ENCODE measurements around the gene LCN10.

LCN10 gene

DNA sequence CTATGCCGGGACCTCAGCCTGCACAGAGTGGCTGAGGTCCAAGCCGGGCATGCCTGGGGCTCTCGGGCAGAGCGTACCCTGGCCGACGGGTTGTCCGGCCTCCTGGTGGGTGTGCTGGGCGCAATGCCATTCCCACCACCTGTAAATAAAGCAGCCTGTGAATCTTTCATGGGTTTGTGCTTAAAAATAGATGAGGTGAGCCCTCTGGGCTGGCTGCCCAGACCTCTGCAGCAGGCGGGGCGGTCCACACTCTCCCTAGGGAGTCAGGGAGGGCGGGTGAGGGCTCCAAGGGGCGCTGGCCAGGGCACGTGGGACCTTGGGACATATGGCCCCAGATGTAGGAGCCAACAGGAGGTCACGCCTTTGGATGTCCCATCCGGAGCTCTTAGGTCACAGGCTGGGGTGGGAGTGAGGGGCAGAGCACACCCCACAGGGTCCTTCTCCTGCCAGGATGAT is 51.9 kb downstream of the LCN10 start:
- Histone ChIP-seq H3K4me3 (ENCODE audit: low read depth in 1 of 2, low read length in 2 of 2) (no peak overlapping the region), H3K9me3 (ENCODE audit: control insufficient read depth in 1 of 2, low read length in 2 of 2) (no peaks in the 10 kb centered on the region), H3K27ac (ENCODE audit: low read depth, low read length) (no peak overlapping the region), H3K36me3 (ENCODE audit: control insufficient read depth in 1 of 2, insufficient read depth in 2 of 2, low read length in 2 of 2) (no peaks in the 10 kb centered on the region), H3K27me3 (ENCODE audit: control insufficient read depth in 1 of 2, insufficient read depth in 2 of 2, low read length in 2 of 2) (no peaks in the 10 kb centered on the region), H3K9ac (ENCODE audit: low read depth in 1 of 2, low read length in 2 of 2) (peak overlapping the region in 1 of 2 donors; percentile 1), H3K4me1 (ENCODE audit: control insufficient read depth in 1 of 2, insufficient read depth in 2 of 2, low read length in 2 of 2) (peaks cover 42 to 53% of the 10 kb centered on the region in 2 donors)

DNA sequence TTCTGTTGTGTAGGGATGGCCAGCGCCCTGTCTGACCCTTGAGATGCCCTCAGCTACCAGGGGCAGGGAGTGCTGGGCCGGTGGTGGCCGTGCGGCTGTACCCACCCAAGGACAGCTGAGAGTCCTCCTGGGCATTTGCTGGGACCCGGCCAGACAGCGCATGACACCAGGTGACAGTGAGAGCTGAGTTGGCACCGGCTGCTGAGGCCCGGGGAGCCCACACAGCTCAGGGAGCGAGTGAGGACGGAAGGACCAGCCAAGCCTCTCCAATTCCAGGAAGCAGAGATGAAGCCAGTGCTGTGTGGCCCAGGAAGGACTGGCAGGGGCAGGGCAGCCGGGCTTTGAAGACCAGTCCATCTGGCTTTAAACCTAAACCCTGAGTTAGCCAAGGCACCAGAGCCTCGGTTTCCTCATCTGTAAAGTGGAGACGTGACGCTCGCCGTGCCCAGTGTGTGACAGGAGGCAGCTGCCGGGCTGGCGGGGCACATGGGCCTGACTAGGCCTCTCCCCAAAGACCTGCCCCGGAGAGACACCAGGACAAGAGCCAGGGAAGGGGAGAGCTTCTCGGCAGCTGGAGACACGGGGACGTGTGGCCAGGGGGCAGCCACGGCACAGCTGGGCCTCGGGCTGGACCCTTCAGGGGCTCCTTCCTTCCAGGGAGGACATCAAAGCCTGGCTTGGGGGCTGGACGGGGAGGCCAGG is 52.5 kb downstream of the LCN10 start:
- Histone ChIP-seq H3K9ac (ENCODE audit: low read depth in 1 of 2, low read length in 2 of 2) (peak overlapping the region in 1 of 2 donors; percentile 1), H3K36me3 (ENCODE audit: control insufficient read depth in 1 of 2, insufficient read depth in 2 of 2, low read length in 2 of 2) (no peaks in the 10 kb centered on the region), H3K4me1 (ENCODE audit: control insufficient read depth in 1 of 2, insufficient read depth in 2 of 2, low read length in 2 of 2) (peaks cover 38 to 53% of the 10 kb centered on the region in 2 donors), H3K27me3 (ENCODE audit: control insufficient read depth in 1 of 2, insufficient read depth in 2 of 2, low read length in 2 of 2) (no peaks in the 10 kb centered on the region), H3K4me3 (ENCODE audit: low read depth in 1 of 2, low read length in 2 of 2) (no peak overlapping the region), H3K27ac (ENCODE audit: low read depth, low read length) (no peak overlapping the region), H3K9me3 (ENCODE audit: control insufficient read depth in 1 of 2, low read length in 2 of 2) (no peaks in the 10 kb centered on the region)

DNA sequence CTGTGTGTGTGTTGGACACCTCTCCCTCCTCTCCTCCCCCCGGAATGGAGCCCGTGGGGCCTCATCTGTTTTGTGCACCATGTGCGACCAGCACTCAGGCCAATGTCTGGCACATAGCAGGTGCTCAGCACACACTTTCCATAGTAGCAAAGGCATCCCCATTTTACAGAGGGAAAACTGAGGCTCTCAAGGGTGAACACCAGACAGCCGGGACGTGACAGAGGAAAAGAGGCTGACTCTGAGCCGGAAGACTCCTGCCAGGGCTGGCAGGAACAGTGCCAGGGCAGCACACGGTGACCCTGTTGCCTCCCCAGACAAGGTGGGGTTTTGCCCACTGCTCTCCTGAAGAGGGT is 53.7 kb downstream of the LCN10 start:
- peaks cover 34 to 54% of the 10 kb centered on the region in 2 donors for H3K4me1 ChIP-seq (ENCODE audit: control insufficient read depth in 1 of 2, insufficient read depth in 2 of 2, low read length in 2 of 2)
- H3K27me3 ChIP-seq (ENCODE audit: control insufficient read depth in 1 of 2, insufficient read depth in 2 of 2, low read length in 2 of 2): no peaks in the 10 kb centered on the region
- no peaks in the 10 kb centered on the region for H3K36me3 ChIP-seq (ENCODE audit: control insufficient read depth in 1 of 2, insufficient read depth in 2 of 2, low read length in 2 of 2)
- H3K9ac ChIP-seq (ENCODE audit: low read depth in 1 of 2, low read length in 2 of 2): peak overlapping the region in 1 of 2 donors; percentile 26
- no peak overlapping the region for H3K27ac ChIP-seq (ENCODE audit: low read depth, low read length)
- H3K4me3 ChIP-seq (ENCODE audit: low read depth in 1 of 2, low read length in 2 of 2): no peak overlapping the region
- H3K9me3 ChIP-seq (ENCODE audit: control insufficient read depth in 1 of 2, low read length in 2 of 2): no peaks in the 10 kb centered on the region

DNA sequence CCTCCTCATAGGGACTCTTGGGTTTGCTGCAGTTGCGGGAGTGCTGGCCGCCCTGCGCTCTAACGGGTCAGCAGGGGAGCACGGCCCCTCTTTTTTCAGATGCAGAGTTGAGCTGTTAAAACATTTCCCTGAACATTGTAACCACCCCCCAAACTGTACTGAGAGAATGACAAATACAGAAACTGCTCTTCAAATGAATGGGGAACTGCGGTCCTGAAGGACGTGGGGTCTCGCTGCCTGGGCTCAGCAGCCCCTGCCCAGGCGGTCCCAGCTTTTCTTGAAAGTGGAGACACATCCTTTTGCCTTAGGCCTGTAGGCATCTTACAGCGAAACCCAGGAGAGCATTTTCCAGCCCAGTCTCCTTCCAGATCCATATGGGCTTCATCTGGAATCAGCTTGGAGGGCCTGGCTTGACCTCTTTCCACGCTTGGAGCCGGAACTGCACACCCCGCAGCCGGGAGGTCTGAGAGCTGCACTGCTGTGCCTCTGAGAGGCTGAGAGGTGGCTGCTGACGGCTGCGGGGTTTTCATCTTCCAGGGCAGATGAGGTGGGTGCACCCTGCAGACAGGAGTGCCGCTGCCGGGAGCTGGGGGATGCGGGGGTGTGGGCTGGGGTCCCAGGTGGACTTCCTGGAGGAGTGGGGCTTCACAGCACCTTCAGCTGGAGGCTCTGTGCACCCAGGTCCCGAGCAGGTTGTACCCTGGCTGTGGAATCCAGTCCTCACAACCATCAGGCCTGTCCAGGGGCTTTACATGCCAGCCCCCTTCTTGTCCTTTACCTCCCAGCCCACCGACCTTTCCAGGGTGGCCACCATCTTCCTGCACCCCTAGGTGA is 54.2 kb downstream of the LCN10 start:
- peak overlapping the region in 1 of 2 donors; percentile 36 for H3K4me3 ChIP-seq (ENCODE audit: low read depth in 1 of 2, low read length in 2 of 2)
- H3K9ac ChIP-seq (ENCODE audit: low read depth in 1 of 2, low read length in 2 of 2): peak overlapping the region in 1 of 2 donors; percentile 26
- H3K4me1 ChIP-seq (ENCODE audit: control insufficient read depth in 1 of 2, insufficient read depth in 2 of 2, low read length in 2 of 2): peaks cover 34 to 52% of the 10 kb centered on the region in 2 donors

More for the DNA sequence above, 54.2 kb downstream of the LCN10 start:
- no peaks in the 10 kb centered on the region for H3K9me3 ChIP-seq (ENCODE audit: control insufficient read depth in 1 of 2, low read length in 2 of 2)
- H3K27me3 ChIP-seq (ENCODE audit: control insufficient read depth in 1 of 2, insufficient read depth in 2 of 2, low read length in 2 of 2): no peaks in the 10 kb centered on the region
- peak overlapping the region; percentile 84 for H3K27ac ChIP-seq (ENCODE audit: low read depth, low read length)
- H3K36me3 ChIP-seq (ENCODE audit: control insufficient read depth in 1 of 2, insufficient read depth in 2 of 2, low read length in 2 of 2): no peaks in the 10 kb centered on the region

Data from duodenal mucosa (tissue), 2 donors.